ENCODE measurements around the gene SLC6A16.
"Not testable (repeated sequence)": the region's sequence is repeated elsewhere in the genome, so short reads cannot be mapped to it uniquely, and the experiment has no call there.

Gene SLC6A16

DNA sequence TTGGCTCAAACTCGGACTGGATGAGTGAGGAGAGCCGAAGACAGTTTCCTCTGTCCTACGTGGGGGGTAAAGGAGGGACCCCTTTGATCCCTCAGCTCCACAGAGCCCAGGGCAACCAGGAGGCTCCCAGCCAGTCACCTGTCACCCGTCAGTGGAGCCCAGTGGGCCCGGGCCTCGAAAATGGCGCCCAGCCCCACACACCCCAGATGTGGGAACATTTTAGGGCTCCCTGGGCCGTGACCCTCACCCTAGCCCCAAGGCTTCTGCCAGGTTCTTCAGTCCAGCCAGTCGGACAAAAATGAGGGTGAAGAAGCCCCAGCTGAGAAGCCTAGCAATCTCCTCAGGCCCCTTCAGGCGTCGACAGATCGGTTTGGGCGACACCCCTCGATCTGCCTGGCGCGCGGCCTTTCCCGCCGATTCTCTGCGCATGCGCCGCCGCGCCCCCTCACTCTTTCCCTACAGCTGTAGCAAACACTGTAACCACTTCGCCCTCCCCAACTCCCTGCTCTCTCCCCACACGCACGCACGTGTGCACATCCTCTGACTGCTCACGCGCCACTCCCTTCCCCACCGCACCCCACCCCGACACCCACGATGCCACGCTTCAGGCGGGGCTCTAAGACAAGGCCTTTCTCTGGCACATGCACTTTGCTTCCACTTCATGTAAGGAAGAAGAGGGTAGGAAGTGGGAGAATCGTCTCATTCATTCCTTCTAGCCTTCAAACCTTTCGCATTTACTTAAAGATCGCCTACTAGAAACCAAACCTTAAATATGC lies at the start of gene SLC6A16:
Gene SLC6A16, minus strand, starts transcription at position 391 of the 776 bp plus-strand sequence. CDS start 13,844 bp downstream, outside the sequence.
- Histone ChIP-seq H3K27ac (no peak within 1 kb of the TSS), H3K36me3 (ENCODE audit: insufficient read depth, low read length) (peaks cover 18% of the 10 kb centered on the region), H3K4me3 (no peak within 1 kb of the TSS), H3K9me3 (ENCODE audit: low read depth, low read length) (0 out of 2 replicates have a peak, but pooled peaks cover 5% of the 10 kb centered on the region), H3K9ac (ENCODE audit: insufficient read length) (no peak within 1 kb of the TSS)
- TF ChIP-seq FOXP2 (optimal IDR thresholded peaks at IDR 0.05; ENCODE audit: control extremely low read depth, extremely low read length, insufficient read depth) (no peak), POLR2AphosphoS5 (IDR thresholded peaks at IDR 0.05; ENCODE audit: borderline replicate concordance, low read depth, low read length) (no peak), EZH2 (IDR thresholded peaks at IDR 0.05) (no peak)
- no peak for DNase-seq (ENCODE audit: low read depth, low spot score)

DNA sequence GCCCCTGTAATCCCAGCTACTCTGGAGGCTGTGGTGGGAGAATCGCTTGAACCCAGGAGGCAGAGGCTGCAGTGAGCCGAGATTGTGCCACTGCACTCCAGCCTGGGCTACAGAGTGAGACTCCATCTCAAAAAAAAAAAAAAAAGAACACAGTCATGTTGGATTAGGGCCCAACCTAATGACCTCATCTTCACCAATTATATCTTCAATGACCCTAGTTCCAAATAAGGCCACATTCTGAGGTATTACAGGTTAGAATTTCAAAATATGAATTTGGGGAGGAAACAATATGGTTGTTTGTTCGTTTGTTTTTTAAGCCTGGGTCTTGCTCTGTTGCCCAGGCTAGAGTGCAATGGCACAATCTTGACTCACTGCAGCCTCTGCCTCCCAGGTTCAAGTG lies 48.2 kb upstream of the SLC6A16 start:
- H3K4me3 ChIP-seq; DNase-seq (ENCODE audit: low read depth, low spot score): not testable (repeated sequence)

DNA sequence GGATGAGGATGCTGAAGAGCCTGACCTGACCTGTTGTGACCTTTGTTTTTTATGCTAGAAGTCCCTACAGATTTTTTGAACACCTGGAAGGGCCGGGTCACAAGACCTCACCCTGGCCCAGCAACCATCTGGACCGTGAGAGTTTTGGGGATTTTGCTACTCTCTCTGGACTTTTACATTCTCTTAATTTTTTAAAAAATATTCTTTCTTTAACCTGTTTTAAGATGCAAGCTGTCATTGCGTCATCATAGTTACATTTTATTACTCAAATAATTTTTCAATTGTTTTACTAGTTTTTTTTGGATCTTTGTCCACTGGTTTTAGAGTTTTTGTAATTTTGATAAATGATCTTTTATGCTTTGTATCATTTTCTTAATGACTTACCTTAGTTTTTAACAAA lies 46.2 kb upstream of the SLC6A16 start:
- H3K9ac ChIP-seq (ENCODE audit: insufficient read length) = no peak overlapping the region
- no peak overlapping the region for H3K4me3 ChIP-seq
- TF ChIP-seq POLR2AphosphoS5 (IDR thresholded peaks at IDR 0.05; ENCODE audit: borderline replicate concordance, low read depth, low read length) (no peak), FOXP2 (optimal IDR thresholded peaks at IDR 0.05; ENCODE audit: control extremely low read depth, extremely low read length, insufficient read depth) (no peak), EZH2 (IDR thresholded peaks at IDR 0.05) (no peak)
- no peak for DNase-seq (ENCODE audit: low read depth, low spot score)
- 0 out of 2 replicates have a peak, but pooled peaks cover 4% of the 10 kb centered on the region for H3K9me3 ChIP-seq (ENCODE audit: low read depth, low read length)
- no peaks in the 10 kb centered on the region for H3K36me3 ChIP-seq (ENCODE audit: insufficient read depth, low read length)
- H3K27ac ChIP-seq = no peak overlapping the region

More for the DNA sequence above, 48.2 kb upstream of the SLC6A16 start:
- H3K9ac ChIP-seq (ENCODE audit: insufficient read length); H3K9me3 ChIP-seq (ENCODE audit: low read depth, low read length); H3K27ac ChIP-seq; H3K36me3 ChIP-seq (ENCODE audit: insufficient read depth, low read length): not testable (repeated sequence)

DNA sequence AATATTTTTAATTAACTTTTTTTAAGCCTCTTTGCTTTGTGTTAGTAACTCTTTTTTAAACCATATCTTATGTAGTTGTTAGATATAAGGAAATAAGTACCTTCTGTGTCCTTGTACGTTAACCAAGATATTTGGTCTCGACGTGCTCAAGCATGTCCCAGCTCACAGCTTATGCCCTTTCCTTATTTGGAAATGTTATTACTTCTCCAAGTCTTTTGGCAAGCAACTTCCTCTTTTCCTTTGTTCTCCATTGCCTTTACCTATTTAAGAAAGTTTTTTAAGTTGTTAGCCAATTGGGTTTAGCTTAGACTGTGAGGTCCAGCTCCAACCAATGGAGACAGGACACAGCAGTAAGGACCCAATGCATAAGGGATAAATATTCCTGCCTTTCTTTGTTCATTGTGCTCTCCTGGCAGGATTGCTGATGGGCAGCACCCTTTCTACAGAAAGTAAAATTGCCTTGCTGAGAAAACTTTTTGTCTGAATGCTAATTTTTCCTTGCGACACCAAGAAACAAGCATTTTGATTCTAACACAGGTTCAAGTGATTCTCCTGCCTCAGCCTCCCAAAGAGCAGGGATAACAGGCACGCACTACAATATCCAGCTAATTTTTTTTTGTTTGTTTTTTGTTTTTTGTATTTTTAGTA lies 43.8 kb upstream of the SLC6A16 start:
- Histone ChIP-seq H3K27ac (no peak overlapping the region), H3K9me3 (ENCODE audit: low read depth, low read length) (0 out of 2 replicates have a peak, but pooled peaks cover 4% of the 10 kb centered on the region), H3K36me3 (ENCODE audit: insufficient read depth, low read length) (no peaks in the 10 kb centered on the region), H3K9ac (ENCODE audit: insufficient read length) (no peak overlapping the region), H3K4me3 (no peak overlapping the region)
- TF ChIP-seq POLR2AphosphoS5 (IDR thresholded peaks at IDR 0.05; ENCODE audit: borderline replicate concordance, low read depth, low read length) (no peak), EZH2 (IDR thresholded peaks at IDR 0.05) (no peak), FOXP2 (optimal IDR thresholded peaks at IDR 0.05; ENCODE audit: control extremely low read depth, extremely low read length, insufficient read depth) (no peak)
- DNase-seq (ENCODE audit: low read depth, low spot score) = no peak

DNA sequence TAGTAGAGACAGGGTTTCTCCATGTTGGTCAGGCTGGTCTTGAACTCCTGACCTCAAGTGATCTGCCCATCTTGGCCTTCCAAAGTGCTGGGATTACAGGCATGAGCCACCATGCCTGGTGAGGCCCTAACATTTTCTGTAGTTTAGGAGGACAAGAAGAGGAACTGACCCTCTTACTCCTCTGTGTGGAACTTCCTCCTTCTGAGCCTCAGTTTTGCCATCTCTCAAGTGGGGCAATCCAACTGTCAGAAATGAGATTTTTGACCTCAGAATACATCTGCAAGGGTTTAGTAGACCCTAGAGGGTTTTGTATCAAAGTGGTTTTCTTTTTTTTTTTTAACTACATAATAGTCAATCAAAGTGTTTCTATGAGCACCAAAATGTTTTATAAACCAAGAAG lies 41.1 kb upstream of the SLC6A16 start:
- H3K27ac ChIP-seq = no peak overlapping the region
- DNase-seq (ENCODE audit: low read depth, low spot score) = no peak
- H3K9ac ChIP-seq (ENCODE audit: insufficient read length) = no peak overlapping the region
- no peak overlapping the region for H3K4me3 ChIP-seq
- 0 out of 2 replicates have a peak, but pooled peaks cover 4% of the 10 kb centered on the region for H3K9me3 ChIP-seq (ENCODE audit: low read depth, low read length)
- TF ChIP-seq FOXP2 (optimal IDR thresholded peaks at IDR 0.05; ENCODE audit: control extremely low read depth, extremely low read length, insufficient read depth) (no peak), POLR2AphosphoS5 (IDR thresholded peaks at IDR 0.05; ENCODE audit: borderline replicate concordance, low read depth, low read length) (no peak), EZH2 (IDR thresholded peaks at IDR 0.05) (no peak)
- H3K36me3 ChIP-seq (ENCODE audit: insufficient read depth, low read length) = no peaks in the 10 kb centered on the region

DNA sequence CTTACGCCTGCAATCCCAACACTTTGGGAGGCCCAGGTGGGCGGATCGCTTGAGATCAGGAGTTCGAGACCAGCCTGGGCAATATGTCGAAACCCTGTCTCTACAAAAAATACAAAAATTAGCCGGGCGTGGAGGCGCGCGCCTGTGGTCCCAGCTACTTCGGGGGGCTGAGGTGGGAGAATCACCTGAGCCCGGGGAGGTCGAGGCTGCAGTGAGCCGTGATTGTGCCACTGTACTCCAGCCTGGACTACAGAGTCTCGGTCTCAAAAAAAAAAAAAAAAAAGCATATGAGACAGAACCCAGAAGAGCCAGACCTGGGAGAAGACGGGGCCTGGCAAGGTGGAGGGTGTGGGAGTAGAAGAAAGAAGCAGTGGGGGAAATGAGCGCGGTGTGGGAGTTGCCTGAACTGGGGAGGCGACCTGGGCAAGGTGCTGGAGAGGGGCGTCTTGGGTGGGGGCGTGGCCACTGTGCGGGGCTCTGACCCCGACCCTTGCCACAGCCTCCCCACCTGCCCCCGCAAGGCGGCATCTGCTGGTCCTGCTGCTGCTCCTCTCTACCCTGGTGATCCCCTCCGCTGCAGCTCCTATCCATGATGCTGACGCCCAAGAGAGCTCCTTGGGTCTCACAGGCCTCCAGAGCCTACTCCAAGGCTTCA lies 39.2 kb upstream of the SLC6A16 start:
- Histone ChIP-seq H3K9ac (ENCODE audit: insufficient read length) (peak overlapping the region; percentile 43), H3K27ac (peak overlapping the region; percentile 98), H3K4me3 (peak overlapping the region; percentile 98), H3K36me3 (ENCODE audit: insufficient read depth, low read length) (peaks cover 10% of the 10 kb centered on the region), H3K9me3 (ENCODE audit: low read depth, low read length) (no peaks in the 10 kb centered on the region)
- no peak for TF ChIP-seq EZH2 (IDR thresholded peaks at IDR 0.05)
- no peak for TF ChIP-seq FOXP2 (optimal IDR thresholded peaks at IDR 0.05; ENCODE audit: control extremely low read depth, extremely low read length, insufficient read depth)
- no peak for TF ChIP-seq POLR2AphosphoS5 (IDR thresholded peaks at IDR 0.05; ENCODE audit: borderline replicate concordance, low read depth, low read length)
- no peak for DNase-seq (ENCODE audit: low read depth, low spot score)

DNA sequence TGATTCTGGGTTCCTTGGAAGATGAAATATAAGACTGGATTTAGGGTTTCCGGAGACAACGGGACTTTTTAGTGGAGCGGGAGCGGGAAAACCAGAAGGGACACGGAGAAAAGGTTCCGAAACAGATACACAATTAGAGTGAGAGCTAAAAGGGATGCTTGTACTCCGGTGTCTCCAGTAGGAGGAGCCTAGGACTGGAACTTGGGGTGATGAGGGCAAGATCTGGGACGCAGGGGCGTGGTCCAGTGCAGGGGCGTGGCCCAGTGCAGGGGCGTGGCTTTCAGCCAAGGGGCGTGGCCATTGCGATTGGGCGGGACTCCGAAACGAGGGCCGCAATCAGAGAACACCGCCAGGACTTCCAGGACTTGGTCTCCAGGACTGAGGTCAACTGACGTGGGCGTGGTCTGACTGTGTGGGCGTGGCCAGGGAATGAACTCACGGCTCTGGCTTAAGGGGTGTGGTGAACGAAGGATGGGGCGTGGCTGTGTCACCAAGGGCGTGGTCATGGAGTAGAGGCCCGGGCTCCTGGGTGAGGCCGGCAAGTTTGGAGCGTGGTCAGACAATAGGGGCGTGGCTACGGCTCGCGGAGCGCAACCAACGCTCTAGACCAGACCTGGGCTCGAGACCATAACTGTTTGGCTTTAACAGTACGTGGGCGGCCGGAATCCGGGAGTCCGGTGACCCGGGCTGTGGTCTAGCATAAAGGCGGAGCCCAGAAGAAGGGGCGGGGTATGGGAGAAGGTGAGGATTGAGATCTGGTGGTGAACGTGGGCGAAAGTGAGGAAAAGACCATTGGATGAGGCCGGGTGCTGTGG lies 38.5 kb upstream of the SLC6A16 start, which contains the start of gene DKKL1:
Gene DKKL1, plus strand, starts transcription at position 610 of the 815 bp plus-strand sequence. Its CDS starts 122 bp downstream, at position 732.
- Histone ChIP-seq H3K9ac (ENCODE audit: insufficient read length) (peak within 1 kb of the TSS; percentile 99), H3K27ac (peak within 1 kb of the TSS; percentile 98), H3K9me3 (ENCODE audit: low read depth, low read length) (no peaks in the 10 kb centered on the region), H3K4me3 (peak within 1 kb of the TSS; percentile 98), H3K36me3 (ENCODE audit: insufficient read depth, low read length) (peaks cover 18% of the 10 kb centered on the region)
- DNase-seq (ENCODE audit: low read depth, low spot score) = peak; percentile 94
- TF ChIP-seq POLR2AphosphoS5 (IDR thresholded peaks at IDR 0.05; ENCODE audit: borderline replicate concordance, low read depth, low read length) (peak; percentile 81), FOXP2 (optimal IDR thresholded peaks at IDR 0.05; ENCODE audit: control extremely low read depth, extremely low read length, insufficient read depth) (peak; percentile 16), EZH2 (IDR thresholded peaks at IDR 0.05) (no peak)
